ENCODE results near the gene LOXHD1.

- no peak for TF ChIP-seq POLR2AphosphoS5 (IDR thresholded peaks at IDR 0.05; ENCODE audit: low read depth, low read length)
- TF ChIP-seq CTCF (IDR thresholded peaks at IDR 0.05), result no peak
- no peak for TF ChIP-seq SIN3A (IDR thresholded peaks at IDR 0.05; ENCODE audit: borderline replicate concordance, insufficient read depth, low read depth, low read length)
- no peak for TF ChIP-seq TCF7L2 (IDR thresholded peaks at IDR 0.05; ENCODE audit: low read depth, low read length)
These were observed 69.4 kb downstream of the LOXHD1 start for GRCh38 chr18:46587600-46587999.

Measured in Panc1 (cell line).